Islet precursor cell (in vitro differentiated cells): Measurements from ENCODE around the gene TRIM43.
"Not testable (repeated sequence)": the region's sequence is repeated elsewhere in the genome, so short reads cannot be mapped to it uniquely, and the experiment has no call there.

Source experiments
- DNase-seq: peaks from one replicate; pipeline ENCODE4 v3.0.0-alpha.2; 2018

TRIM43 gene

GRCh38 chr2:95591701-95592100, at the start of gene TRIM43:
Gene TRIM43 (plus strand): TSS chr2:95592001. CDS start chr2:95594024, 2,023 bp downstream.
- not testable (repeated sequence) for DNase-seq

- DNase-seq: no peak
Observed at GRCh38 chr2:95551055-95551568, 40.7 kb upstream of the TRIM43 start.

GRCh38 chr2:95552911-95553310, 38.9 kb upstream of the TRIM43 start:
- DNase-seq: no peak

- no peak for DNase-seq
Observed at GRCh38 chr2:95569170-95569569, 22.6 kb upstream of the TRIM43 start.

- no peak for DNase-seq
Observed at GRCh38 chr2:95573866-95574265, 17.9 kb upstream of the TRIM43 start.

GRCh38 chr2:95574506-95574905, 17.3 kb upstream of the TRIM43 start:
- DNase-seq: no peak

- no peak for DNase-seq
Observed at GRCh38 chr2:95575857-95576256, 15.9 kb upstream of the TRIM43 start.

- DNase-seq: no peak
Observed at GRCh38 chr2:95578539-95578938, 13.3 kb upstream of the TRIM43 start.

GRCh38 chr2:95583545-95583944, 8.3 kb upstream of the TRIM43 start:
- DNase-seq: not testable (repeated sequence)

GRCh38 chr2:95584321-95584720, 7.5 kb upstream of the TRIM43 start:
- not testable (repeated sequence) for DNase-seq

GRCh38 chr2:95589777-95590536, 1.8 kb upstream of the TRIM43 start:
- not testable (repeated sequence) for DNase-seq

- DNase-seq: not testable (repeated sequence)
Observed at GRCh38 chr2:95592973-95593372, 1.2 kb downstream of the TRIM43 start.

- not testable (repeated sequence) for DNase-seq
Observed at GRCh38 chr2:95595012-95595411, 3.2 kb downstream of the TRIM43 start.

GRCh38 chr2:95601301-95601700, 9.5 kb downstream of the TRIM43 start:
- DNase-seq: not testable (repeated sequence)

- not testable (repeated sequence) for DNase-seq
Observed at GRCh38 chr2:95602146-95602545, 10.3 kb downstream of the TRIM43 start.

GRCh38 chr2:95608356-95608755, 16.6 kb downstream of the TRIM43 start:
- not testable (repeated sequence) for DNase-seq

GRCh38 chr2:95609764-95610163, 18.0 kb downstream of the TRIM43 start:
- not testable (repeated sequence) for DNase-seq

- DNase-seq: not testable (repeated sequence)
Observed at GRCh38 chr2:95613048-95613447, 21.2 kb downstream of the TRIM43 start.

- DNase-seq: not testable (repeated sequence)
Observed at GRCh38 chr2:95622728-95623127, 30.9 kb downstream of the TRIM43 start.

- not testable (repeated sequence) for DNase-seq
Observed at GRCh38 chr2:95630987-95631386, 39.2 kb downstream of the TRIM43 start.

- DNase-seq: not testable (repeated sequence)
Observed at GRCh38 chr2:95633626-95634259, 41.9 kb downstream of the TRIM43 start.

GRCh38 chr2:95640515-95641288, 48.9 kb downstream of the TRIM43 start:
- DNase-seq: not testable (repeated sequence)

GRCh38 chr2:95641289-95641575, 49.4 kb downstream of the TRIM43 start:
- not testable (repeated sequence) for DNase-seq
